C4-2B (cell line): ENCODE results near the gene COL13A1.

Source experiments
- ZFX ChIP-seq: fragments of 450-650 bp; IDR thresholded peaks from 2 replicates; pipeline ENCODE4 v1.6.1; 2017
- TF ChIP-seq, protein P1 (sequence below): fragments of 450-650 bp; conservative IDR thresholded peaks from 2 replicates; pipeline ENCODE4 v1.5.1; 2017; ENCODE audit warnings: mild to moderate bottlenecking

DNA sequence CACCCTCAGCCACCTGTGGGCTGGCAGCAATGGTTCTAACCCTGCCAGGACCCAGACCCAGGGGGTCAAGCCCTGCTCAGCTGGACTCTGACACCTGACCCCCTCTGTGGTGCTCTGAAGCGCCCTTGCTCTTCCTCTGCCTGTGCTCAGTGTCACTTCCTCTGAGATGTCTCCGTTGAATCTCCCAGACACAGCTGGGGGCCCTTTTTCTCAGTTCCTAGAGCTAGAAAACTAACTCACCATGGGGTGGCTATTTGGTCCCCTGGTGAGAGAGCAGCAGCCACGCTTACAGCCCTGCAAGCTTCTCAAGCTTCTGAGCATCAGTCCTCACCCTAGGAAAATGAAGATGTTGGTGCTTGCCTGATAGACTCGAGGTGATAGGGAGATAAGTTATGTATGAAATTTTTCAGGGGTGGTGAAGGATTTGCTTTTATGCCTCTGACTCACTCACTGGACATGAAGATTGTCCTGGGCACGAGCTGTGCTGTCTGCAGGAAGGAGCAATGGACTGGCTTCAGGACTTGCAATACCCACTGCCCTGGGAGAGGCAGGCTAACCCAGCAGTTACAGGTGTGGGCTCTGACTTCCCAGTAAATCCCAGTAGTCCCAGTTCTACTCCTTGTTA, 29.6 kb downstream of the COL13A1 start:
- TF ChIP-seq, protein P1, sequence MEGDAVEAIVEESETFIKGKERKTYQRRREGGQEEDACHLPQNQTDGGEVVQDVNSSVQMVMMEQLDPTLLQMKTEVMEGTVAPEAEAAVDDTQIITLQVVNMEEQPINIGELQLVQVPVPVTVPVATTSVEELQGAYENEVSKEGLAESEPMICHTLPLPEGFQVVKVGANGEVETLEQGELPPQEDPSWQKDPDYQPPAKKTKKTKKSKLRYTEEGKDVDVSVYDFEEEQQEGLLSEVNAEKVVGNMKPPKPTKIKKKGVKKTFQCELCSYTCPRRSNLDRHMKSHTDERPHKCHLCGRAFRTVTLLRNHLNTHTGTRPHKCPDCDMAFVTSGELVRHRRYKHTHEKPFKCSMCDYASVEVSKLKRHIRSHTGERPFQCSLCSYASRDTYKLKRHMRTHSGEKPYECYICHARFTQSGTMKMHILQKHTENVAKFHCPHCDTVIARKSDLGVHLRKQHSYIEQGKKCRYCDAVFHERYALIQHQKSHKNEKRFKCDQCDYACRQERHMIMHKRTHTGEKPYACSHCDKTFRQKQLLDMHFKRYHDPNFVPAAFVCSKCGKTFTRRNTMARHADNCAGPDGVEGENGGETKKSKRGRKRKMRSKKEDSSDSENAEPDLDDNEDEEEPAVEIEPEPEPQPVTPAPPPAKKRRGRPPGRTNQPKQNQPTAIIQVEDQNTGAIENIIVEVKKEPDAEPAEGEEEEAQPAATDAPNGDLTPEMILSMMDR = no peak
- TF ChIP-seq ZFX = no peak
